HG02973 (cell line): ENCODE data around the gene GRB10.
"Not testable (repeated sequence)": the region's sequence is repeated elsewhere in the genome, so short reads cannot be mapped to it uniquely, and the experiment has no call there.

Experiments
- ATAC-seq: cut with Tn5 transposase; IDR thresholded peaks from one replicate; pipeline ENCODE4 v1.9.1; 2021; ENCODE audit warnings: moderate library complexity; ENCODE audit not compliant: unreplicated experiment

The GRB10 gene

DNA sequence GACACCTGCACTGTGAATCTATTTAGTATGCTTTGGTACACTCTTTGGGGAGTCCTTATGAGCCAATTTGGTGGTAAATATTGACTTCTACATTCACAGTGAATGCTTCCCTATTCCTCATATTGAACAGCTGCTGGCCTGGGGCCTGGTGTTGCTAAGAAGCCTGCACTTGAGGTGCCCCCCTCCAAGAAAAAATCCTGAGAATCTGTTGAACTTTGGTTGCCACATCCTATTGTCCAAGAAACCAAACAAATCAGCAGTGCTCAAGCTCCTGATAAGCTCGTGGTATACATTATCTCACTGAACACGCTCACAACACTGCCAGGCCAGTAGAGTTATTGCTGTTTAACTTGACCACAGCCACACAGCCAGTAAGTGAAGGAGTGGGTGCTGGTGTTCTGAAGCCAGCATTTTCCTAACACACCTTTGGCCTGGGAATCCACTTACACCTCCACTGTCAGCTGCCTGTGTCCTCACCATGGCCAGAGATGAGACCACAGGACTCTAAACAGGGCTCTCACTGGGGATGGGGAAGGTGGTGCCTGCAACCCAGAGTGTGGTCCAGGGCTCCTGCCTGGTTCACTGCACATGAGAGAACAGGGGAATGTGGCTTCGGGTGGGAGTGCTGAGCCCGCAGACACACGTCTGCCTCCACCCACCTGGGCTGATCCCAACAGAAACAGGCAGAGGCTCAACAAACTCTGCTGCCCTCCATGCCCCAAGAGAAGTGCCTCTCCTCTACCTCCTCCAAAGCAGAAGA, 224.2 kb downstream of the GRB10 start:
- ATAC-seq, result no peak

DNA sequence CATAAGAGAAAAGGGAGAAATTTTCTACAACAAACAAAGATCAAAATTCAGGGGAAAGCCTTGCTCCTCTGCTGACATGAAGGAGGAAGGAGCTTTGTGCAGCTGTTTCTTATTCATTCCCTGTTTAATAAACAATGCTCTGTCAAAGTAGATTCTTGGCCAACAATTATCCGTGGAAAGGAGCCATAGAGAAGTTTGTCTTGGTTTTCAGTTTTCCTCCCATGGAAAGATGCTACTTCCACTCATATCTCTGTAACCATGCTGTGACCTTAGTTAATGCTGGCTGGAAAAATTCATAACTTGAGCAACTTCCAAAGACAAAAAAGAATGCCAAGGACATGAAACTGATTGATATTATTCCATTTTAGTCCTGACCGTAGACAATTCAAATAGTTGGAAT, 225.6 kb downstream of the GRB10 start:
- ATAC-seq, result no peak

DNA sequence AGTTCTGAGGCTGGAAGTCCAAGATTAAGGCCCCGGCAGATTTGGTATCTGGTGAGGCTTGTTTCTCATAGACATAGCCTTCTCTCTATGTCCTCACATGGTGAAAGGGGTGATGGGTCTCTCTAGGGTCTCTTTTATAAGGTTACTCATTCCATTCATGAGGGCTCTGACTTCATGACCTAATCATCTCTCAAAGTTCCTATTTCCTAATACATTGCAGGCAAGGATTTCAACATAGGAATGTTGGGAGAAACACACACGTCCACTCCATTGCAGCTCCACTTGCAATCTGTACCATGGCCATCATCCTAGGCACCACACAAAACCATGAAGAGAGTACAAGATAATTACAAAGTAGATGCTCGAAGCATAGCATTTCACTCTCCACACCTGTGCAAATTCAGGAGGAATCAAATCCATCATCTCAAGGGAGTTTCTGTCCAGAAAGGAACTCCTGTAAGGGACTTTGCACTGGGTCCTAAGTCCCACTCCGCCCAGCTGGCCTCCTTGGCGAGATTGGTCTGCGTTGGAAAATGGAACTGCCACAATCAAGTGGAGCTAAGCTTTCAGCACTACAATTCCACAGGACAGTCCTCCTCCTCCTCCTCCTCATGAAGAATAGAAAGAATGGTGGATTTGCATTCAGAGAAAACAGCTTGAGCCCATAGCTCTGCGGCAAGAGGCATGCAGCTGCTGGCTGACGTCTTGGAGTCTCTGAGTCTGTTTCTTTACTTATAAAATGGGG, 226.3 kb downstream of the GRB10 start:
- ATAC-seq, result no peak

DNA sequence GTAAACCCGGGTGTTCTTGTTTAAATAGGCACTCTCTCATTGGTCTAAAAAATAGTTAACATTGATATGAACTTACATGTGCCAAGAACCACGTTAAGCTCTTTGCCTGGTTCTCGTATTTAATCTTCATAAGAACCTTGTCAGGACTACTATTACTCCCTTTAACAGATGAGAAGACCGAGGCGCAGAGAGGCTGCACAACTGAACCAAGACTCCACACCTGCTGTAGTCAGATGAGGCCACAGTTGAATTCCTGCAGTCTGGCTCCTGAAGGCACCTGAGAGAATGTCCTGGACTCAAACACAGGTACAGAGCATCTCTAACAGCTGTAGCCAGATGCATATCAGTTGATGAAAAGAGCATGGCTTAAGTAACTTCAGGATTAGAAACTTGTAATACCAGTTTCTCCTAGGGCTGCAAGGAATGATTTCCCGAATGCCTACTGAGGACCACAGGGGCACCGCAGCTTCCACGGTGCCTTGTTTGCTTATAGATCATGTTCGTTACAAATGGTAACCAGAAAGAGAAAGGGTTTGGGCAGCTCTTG, 227.0 kb downstream of the GRB10 start:
- no peak for ATAC-seq

DNA sequence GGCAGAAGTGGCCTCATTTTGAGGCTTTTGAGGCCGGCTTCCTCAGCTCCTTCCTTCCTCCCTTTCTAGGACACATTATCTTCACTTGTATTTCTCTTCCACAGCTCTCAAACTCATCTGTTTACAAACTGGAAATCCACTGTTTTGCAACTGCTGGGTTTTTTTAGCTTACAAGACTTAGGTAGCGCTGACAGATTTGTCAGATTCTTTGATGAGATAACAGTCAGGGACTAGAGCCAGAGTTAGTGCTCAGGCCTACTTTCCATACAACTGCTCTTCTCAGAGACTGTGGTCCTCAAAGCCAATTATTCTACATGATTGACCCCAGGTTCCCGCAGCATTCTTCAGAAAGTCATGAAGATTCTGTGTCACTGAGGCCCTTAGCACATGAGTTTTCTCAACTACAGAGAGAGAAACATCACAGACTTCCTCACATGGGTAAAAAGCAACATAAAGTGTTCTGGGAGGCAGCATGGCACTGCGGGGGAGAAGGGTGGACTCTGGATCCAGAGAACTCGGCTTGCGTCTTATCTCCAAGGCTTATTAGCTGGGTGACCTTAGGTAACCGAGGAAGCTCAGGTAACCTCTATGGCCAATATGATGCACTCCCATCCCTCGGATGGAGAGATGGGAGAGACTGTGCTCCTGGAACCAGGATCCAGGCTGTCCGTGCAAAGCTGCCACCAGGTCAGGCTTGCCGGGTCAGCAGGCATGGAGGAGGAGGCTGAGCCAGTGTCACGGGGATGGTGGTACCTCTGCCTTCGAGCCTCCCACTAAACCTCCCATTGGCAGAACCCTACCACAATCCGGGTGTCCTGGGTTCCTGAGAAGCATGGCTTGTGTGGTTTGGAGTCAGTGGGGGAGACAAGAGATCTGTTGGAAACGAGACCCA, 228.0 kb downstream of the GRB10 start:
- no peak for ATAC-seq

DNA sequence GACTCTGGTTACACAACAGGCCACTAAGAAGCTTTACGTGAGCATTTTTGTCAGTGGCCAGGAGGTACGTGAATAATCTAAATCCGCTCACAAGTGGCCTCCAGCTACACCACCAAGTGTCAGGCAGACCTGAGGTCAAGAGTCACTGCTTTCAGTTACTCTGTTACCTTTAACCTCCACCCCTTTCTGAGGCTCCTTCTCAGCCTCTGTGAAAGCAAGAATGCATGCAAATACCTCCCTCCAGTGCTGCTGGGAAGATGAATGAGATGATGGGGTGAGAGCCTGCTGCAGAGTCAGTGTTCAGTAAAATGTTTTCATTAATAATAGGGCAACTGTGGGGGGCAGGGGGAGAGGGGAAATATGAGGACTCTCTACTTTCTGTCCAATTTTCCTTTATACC, 228.7 kb downstream of the GRB10 start:
- no peak for ATAC-seq

DNA sequence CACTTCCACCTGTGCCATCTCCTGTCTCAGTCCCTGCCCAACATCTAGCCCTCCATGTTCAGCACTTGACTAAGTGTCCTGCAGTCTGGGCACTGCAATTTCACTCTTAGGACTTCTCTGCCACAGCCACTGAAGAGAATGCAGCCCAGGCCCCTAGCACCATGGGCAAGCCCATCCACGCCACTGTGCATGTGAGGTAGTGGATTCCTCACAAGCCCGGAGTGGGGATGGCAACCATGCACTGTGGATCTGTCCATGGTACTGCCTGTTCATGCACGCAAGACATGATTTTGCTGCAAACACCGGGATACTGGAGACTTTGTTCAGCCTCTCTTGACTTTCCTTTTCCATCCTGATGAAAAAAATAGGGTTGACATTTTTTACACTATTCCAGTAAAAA, 229.8 kb downstream of the GRB10 start:
- no peak for ATAC-seq

DNA sequence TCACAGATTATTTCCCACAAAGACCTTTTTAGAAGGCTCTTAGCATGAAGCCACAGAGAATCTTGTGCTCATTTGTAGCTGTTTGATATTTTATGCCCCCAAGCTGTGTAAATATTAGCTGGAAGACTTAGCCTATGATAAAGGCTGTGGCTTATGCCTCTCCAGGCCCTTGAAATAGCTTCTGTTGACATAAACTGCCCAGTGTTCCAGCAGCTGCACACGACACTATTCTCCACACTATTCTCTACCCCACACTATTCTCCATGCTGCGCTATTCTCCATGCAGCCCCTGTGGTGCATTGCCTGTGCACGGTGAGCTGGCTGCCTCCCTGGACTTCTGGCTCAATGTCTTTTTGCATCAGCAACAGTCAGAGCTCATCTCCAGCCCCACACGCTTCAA, 230.6 kb downstream of the GRB10 start:
- no peak for ATAC-seq

DNA sequence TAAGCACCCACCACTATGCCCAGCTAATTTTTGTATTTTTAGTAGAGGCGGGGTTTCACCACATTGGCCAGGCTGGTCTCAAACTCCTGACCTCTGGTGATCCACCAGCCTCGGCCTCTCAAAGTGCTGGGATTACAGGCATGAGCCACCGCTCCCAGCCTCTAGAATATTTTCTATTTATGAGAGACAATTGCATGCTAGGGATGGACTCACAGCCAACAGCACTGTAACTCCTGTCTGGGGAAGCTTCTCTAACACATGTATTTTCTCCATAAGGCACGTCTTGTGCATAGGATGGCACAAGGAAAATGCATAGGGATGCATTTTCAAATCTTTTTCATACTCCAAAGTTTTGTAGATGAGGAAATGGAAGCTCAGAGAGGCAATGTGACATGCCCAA, 237.1 kb downstream of the GRB10 start:
- not testable (repeated sequence) for ATAC-seq

DNA sequence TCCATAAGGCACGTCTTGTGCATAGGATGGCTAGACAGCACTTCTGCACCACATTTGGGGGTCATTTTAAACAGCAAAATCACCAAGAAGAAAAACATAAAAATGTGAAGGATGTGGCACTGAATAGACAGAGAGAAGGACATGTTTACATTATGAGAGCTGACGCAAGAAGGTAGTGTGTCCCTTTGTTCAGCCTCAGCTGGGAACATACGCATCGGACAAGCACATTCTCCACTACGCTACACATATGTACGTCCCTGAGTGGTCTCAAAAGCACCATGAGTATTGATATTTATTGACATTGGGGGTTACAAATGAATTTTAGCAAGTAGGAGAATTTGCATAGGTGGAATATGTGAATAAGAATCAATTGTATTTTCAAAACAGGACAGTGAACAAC, 237.7 kb downstream of the GRB10 start:
- ATAC-seq, result no peak

DNA sequence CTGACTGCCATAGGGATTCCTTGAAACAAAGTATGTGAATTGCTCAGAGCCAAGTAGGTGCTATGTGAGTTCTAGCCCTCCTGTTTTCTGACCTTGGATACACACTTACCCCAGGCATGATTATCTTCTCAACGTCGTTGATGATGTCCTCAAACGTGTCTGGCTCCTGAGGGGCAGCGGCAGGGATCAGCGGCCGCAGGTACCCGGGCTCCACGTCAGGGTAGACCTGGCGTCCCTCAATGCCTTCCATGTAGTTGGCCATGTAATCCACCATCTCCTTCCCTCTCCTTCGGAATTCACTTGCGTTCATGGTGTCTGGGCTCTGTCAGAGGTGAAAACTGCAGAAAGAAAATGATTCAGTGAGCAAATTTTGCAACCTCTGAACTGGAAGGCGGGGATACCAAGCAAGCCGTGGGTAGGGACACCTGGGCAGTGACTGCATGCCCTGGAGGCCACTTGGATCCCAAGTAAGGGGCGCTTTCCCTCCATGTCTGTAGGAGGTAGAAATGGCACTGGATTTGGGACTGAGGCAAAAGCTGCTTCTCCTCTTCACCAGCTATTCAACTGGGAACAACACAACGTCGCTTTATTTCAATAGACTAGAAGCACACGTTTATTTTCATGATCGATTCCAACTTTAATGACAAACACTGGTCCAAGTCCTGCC, 238.8 kb downstream of the GRB10 start:
- no peak for ATAC-seq

DNA sequence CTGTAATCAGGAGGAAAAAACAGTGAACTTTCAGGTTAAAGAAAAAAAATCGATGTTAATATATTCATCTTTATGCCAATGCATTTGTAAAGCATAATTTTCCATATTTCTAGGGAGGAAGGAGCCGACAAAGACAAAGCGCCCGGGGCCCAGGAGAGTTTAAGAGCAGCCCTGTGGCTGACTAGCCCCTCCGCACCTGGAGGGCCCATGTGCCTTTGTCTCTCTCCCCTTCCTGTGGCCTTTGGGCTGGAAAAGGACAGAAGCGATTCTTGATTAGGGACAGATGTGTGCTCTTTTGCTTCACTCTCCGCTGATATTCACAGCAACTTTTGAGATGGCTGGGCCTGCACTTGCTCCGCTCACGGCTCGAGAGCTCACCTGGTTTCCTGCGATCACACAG, 240.6 kb downstream of the GRB10 start:
- no peak for ATAC-seq

DNA sequence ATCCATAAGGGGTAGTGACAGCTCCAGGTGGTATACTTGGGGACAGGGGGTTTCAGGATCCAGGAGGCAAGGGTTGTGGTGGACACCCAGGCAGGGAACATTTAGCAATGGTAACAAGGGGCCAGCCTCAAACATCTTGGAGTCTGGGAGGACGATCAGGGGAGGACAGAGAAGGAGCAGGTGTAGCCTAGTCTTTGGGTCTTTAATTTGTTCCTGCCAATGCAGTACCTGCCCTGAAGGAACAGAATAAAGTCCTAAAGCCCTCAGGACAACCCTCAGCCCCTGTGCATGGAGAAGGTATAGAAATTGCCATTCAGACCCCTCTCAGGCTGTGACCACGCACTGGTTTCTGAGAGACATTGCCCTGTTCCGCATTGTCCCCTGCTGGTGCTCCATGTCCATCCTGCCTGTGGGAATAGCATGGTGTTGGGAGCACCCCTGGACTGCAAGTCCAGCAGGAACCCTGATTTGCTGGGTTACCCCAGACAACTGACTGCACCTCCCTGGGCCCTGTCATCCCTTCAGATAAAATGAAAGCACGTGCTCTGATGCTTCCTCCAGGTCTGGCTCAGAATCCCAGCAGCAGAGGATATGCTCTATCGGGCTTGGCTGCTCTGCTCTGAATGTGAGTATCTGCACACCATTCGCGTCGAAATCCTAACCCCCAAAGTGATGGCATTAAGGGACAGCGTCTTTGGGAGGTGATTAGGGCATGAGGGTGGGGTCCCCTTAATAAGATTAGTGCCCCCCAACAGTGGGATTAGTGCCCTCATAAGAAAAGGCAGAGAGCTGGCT, 241.7 kb downstream of the GRB10 start:
- ATAC-seq, result no peak
